ENCODE results near the gene CCNG2.

DNA sequence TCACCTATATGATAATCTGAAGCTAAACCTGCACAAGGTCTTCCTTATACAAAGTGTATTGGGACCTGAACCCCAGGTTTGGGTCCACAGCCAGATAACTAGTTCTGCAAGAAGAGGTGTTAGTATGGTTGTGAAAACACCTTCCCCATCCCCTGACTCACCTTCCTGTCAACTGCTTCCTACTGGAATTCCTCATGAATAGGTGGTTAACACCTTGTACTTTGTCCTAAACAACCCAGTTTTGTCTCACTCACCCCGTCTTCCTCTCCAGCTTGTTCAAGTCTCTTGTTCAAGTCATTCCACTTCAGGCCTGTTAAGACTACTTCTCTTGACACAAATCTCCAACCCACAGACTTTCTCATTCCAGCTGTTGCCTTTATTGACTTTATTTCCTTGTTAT lies 45.5 kb downstream of the CCNG2 start:
- TF ChIP-seq CTCF (IDR thresholded peaks at IDR 0.05) (no peak), ZFX (IDR thresholded peaks at IDR 0.05; ENCODE audit: borderline replicate concordance) (no peak)

Data from 22Rv1 (cell line).